Adrenal gland (tissue), 12 donors: ENCODE data around the gene HPSE2. TPM values are rescaled to one million over a fixed set of nuclear protein-coding genes. Genes with fewer than 3 reads are reported as not detected.

Experiments used
- DNase-seq, 7 donors: peaks; one replicate each; pipeline ENCODE4 v3.0.0-alpha.2; 2019 to 2020
- H3K27ac ChIP-seq, 5 donors: fragments of 200-600 bp; sonication (generic) in 4 of 5; 1 replicate in 3 of 5; 2 replicates in 2 of 5; pipeline versions ENCODE4 v1.5.1 to v1.8.0; 2016 to 2020; ENCODE audit warnings: mild to moderate bottlenecking in 1 of 5
- H3K27me3 ChIP-seq: fragments of 200-600 bp; 2 replicates; pipeline ENCODE4 v1.8.0; 2021
- H3K36me3 ChIP-seq, 2 donors: fragments of 200-600 bp; replicated peaks in 1 of 2; 1 replicate in 1 of 2; 2 replicates in 1 of 2; pipeline versions ENCODE4 v1.5.1 to v1.8.0; 2018 to 2022
- H3K4me1 ChIP-seq, 2 donors: fragments of 200-600 bp; replicated peaks in 1 of 2; 1 replicate in 1 of 2; 2 replicates in 1 of 2; pipeline versions ENCODE4 v1.5.1 to v1.8.0; 2018 to 2021
- H3K4me3 ChIP-seq, 4 donors: fragments of 200-600 bp; sonication (generic) in 3 of 4; one replicate each; pipeline ENCODE4 v1.5.1; 2016 to 2018
- H3K9me3 ChIP-seq, 3 donors: fragments of 200-600 bp; sonication (generic) in 1 of 3; replicated peaks in 1 of 3; 1 replicate in 2 of 3; 2 replicates in 1 of 3; pipeline versions ENCODE4 v1.5.1 to v1.8.0; 2016 to 2021
- POLR2A ChIP-seq, 2 donors: fragments of 450-650 bp; IDR thresholded peaks; one replicate each; pipeline ENCODE4 v1.6.1; 2017; ENCODE audit warnings: antibody characterized with exemption in 2 of 2, mild to moderate bottlenecking in 2 of 2, moderate library complexity in 1 of 2
- WGBS, 4 donors: extraction: QIAGEN DNeasy Blood & Tissue Kit in 2 of 4; methylation state at CpG; one replicate each; pipeline versions ENCODE4 v1.1.5 to v1.1.7; 2013 to 2017; 5-methylcytosine and 5-hydroxymethylcytosine counted together
- intact Hi-C, 2 donors: fragments of 100-400 bp; cut with DNase I; formaldehyde crosslinking; loops; one replicate each; pipeline versions ENCODE4 v1.14.1 to v1.15.0; 2022 to 2023
- microRNA-seq, 3 donors: library from miRNA; unstranded; fragments of <30 nt; microRNA quantifications; one replicate each; pipeline ENCODE4, GENCODE V29; 2017 to 2020
- polyA plus RNA-seq, 3 donors: library from polyadenylated mRNA; stranded (reverse); fragments of 200-250 nt in 2 of 3; fragments of 350-450 nt in 1 of 3; fragmentation: Illumina TruSeq in 1 of 3; extraction: RNeasy Lipid Tissue Mini Kit (QIAGEN cat#74804) in 1 of 3; gene quantifications; one replicate each; pipeline ENCODE4 v1.2.3, GENCODE V29; 2013 to 2014
- small RNA-seq, 2 donors: library from RNA; depleted of rRNA; stranded (forward); fragments of <200 nt; gene quantifications; one replicate each; pipeline ENCODE3, GENCODE V24; 2016
- total RNA-seq, 9 donors: library from RNA; depleted of rRNA in 4 of 9; stranded (reverse); fragments of >200 nt in 4 of 9; fragments of 120-200 nt in 1 of 9; fragmentation: NEBNext Ultra II Directional in 1 of 9; extraction: Animal tissue kit (Norgen Biotek cat#: 25700) in 1 of 9; gene quantifications; one replicate each; pipeline versions ENCODE4 v1.1.0 to v1.2.4, GENCODE V29; 2013 to 2023
- TF ChIP-seq, protein P1 (sequence below), 6 experiments: fragments of 450-650 bp in 4 of 6; fragments of 200-600 bp in 2 of 6; sonication (generic) in 1 of 6; IDR thresholded peaks; 1 replicate in 5 of 6; 2 replicates in 1 of 6; pipeline versions ENCODE4 v1.5.1 to v1.8.0; 2016 to 2021; ENCODE audit warnings: antibody characterized with exemption in 6 of 6, mild to moderate bottlenecking in 2 of 6, moderate library complexity in 1 of 6
- donor health status: healthy with polysubstance abuse.
- donor health status: Bipolar disorder and iron deficiency.
- donor health status: DM: yes; HTN: yes; CAD: no.
- donor health status: DM: no; HTN: no; CAD: no.
- donor health status: DM: no; HTN: no; CAD: no.
- donor health status: DM: yes; HTN: yes; CAD: no.

Gene HPSE2
- total and polyA plus RNA-seq, 12 donors: under 0.01 to 0.16 (median 0.10) TPM; not detected in 9

GRCh38 chr10:98410759-98411158, 824.9 kb downstream of the HPSE2 start:
- 83 to 94% (median 87%) methylated on average over 8 to 10 of the region's 10 CpGs for WGBS, 4 donors

DNA sequence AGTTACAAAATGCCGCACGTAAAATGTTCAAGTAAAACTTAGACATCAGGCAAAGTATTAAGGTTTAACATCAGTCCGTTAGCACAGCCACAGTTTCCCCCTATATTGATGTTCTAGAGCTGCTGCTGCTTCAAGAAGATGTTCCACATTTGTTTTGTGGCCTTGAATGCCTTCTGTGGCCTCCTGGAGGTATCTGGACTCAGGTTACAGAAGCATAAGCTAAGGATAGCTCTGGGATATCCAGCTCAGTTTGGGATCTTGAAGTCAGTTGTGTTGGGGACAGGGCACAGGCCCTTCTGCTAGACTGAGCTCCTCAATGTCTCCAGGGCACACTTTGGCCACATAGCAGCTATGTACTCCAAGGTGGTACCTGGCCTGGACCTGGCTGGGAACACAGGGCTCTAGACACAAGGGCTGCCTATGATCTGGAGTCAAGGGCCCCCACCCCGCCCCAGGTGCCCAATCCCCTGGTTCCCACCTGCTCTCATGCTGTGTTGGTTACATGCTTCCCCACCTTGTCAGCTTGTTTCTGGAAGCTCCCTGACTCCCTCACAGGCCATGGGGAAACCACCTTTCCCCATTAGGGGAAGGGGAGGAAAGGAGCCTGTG, 825.4 kb downstream of the HPSE2 start:
- WGBS, 4 donors: 91 to 100% (median 95%) methylated on average over 3 to 4 of the region's 4 CpGs
- intact Hi-C loops: no loop called here
- H3K4me3 ChIP-seq: no peak overlapping the region

More at GRCh38 chr10:98410759-98411158, 824.9 kb downstream of the HPSE2 start:
- no peaks in the 10 kb centered on the region for H3K9me3 ChIP-seq
- no peak overlapping the region for H3K27ac ChIP-seq
- intact Hi-C loops: no loop called here
- no peak for DNase-seq
- TF ChIP-seq POLR2A (IDR thresholded peaks at IDR 0.05): no peak
- TF ChIP-seq, protein P1, sequence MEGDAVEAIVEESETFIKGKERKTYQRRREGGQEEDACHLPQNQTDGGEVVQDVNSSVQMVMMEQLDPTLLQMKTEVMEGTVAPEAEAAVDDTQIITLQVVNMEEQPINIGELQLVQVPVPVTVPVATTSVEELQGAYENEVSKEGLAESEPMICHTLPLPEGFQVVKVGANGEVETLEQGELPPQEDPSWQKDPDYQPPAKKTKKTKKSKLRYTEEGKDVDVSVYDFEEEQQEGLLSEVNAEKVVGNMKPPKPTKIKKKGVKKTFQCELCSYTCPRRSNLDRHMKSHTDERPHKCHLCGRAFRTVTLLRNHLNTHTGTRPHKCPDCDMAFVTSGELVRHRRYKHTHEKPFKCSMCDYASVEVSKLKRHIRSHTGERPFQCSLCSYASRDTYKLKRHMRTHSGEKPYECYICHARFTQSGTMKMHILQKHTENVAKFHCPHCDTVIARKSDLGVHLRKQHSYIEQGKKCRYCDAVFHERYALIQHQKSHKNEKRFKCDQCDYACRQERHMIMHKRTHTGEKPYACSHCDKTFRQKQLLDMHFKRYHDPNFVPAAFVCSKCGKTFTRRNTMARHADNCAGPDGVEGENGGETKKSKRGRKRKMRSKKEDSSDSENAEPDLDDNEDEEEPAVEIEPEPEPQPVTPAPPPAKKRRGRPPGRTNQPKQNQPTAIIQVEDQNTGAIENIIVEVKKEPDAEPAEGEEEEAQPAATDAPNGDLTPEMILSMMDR (IDR thresholded peaks at IDR 0.05): no peak
- no peak overlapping the region for H3K4me3 ChIP-seq
- H3K36me3 ChIP-seq: no peaks in the 10 kb centered on the region
- peaks cover 16 to 19% of the 10 kb centered on the region in 2 donors for H3K4me1 ChIP-seq
- no peaks in the 10 kb centered on the region for H3K27me3 ChIP-seq

DNA sequence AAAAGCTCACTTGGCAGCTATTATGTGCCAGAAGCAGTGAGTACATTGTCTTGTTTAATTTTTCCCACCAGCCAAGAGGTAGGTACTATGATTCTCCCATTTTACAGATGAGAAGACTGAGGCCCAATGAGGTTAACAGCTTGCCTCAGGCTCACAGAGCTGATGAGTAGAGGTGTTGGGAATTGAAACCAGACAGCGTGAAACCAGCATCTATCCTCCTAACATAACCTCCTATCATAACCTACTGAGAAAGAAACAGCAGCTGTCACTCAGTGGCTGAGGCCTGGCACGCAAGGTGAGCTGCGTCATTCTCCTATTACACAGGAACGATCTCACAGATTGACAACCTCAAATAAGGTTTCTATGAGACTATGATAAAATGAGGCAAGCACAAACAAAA, 826.9 kb downstream of the HPSE2 start:
- WGBS, 4 donors: 93 to 94% (median 94%) methylated on average over 4 of the region's 4 CpGs
- DNase-seq: no peak
- intact Hi-C loops: no loop called here
- Histone ChIP-seq H3K4me1 (peaks cover 0 to 10% of the 10 kb centered on the region in 2 donors), H3K36me3 (no peaks in the 10 kb centered on the region), H3K4me3 (no peak overlapping the region), H3K27me3 (no peaks in the 10 kb centered on the region), H3K27ac (no peak overlapping the region), H3K9me3 (no peaks in the 10 kb centered on the region)
- TF ChIP-seq, protein P1 (IDR thresholded peaks at IDR 0.05): no peak
- no peak for TF ChIP-seq POLR2A (IDR thresholded peaks at IDR 0.05)

More for the DNA sequence above, 825.4 kb downstream of the HPSE2 start:
- Histone ChIP-seq H3K27me3 (no peaks in the 10 kb centered on the region), H3K36me3 (no peaks in the 10 kb centered on the region), H3K4me1 (peaks cover 13 to 14% of the 10 kb centered on the region in 2 donors), H3K9me3 (no peaks in the 10 kb centered on the region), H3K27ac (no peak overlapping the region)
- no peak for DNase-seq
- TF ChIP-seq POLR2A (IDR thresholded peaks at IDR 0.05): no peak
- TF ChIP-seq, protein P1 (IDR thresholded peaks at IDR 0.05): no peak

- Histone ChIP-seq H3K4me3 (no peak overlapping the region), H3K27ac (no peak overlapping the region), H3K27me3 (no peaks in the 10 kb centered on the region), H3K36me3 (no peaks in the 10 kb centered on the region), H3K4me1 (peaks cover 0 to 8% of the 10 kb centered on the region in 2 donors), H3K9me3 (no peaks in the 10 kb centered on the region)
- intact Hi-C loops: no loop called here
- TF ChIP-seq, protein P1 (IDR thresholded peaks at IDR 0.05): no peak
- TF ChIP-seq POLR2A (IDR thresholded peaks at IDR 0.05): no peak
- no peak for DNase-seq
- 92 to 97% (median 94%) methylated on average over 8 to 18 of the region's 18 CpGs for WGBS, 4 donors
These were observed 827.9 kb downstream of the HPSE2 start for GRCh38 chr10:98407744-98408241.

Small RNAs within 50 kb of the gene (microRNA-seq; reads per million reads assigned to microRNA genes)
- gene MIR4685: 0.89 to 6.8 (median 1.5) reads per million in 3 donors
- 0 to 1.3 (median 0) reads per million in 3 donors for gene MIR6507

Small RNAs within 50 kb of the gene (small RNA-seq; reads per million reads assigned to genes)
- 0 reads per million in 2 donors for gene MIR4685
- 0 reads per million in 2 donors for gene MIR6507

Other genes starting within 250 kb of the HPSE2 start
- 1 to 10 TPM in 4 of 9 donors, under 1 TPM in 4, not detected in 1; 0.07 to 1.6 (median 0.72) TPM for gene CNNM1, start 93.5 kb upstream of the HPSE2 start, total RNA-seq
- 1 to 10 TPM in 2 of 3 donors, under 1 TPM in 1; 0.71 to 2.0 (median 1.8) TPM for gene CNNM1, start 93.5 kb upstream of the HPSE2 start, polyA plus RNA-seq
- gene GOT1, start 194.8 kb upstream of the HPSE2 start, total RNA-seq: 10 to 100 TPM; 19.6 to 98.6 (median 31.9) TPM
- gene GOT1, start 194.8 kb upstream of the HPSE2 start, polyA plus RNA-seq: 100 to 1,000 TPM in 1 of 3 donors, 10 to 100 TPM in 2; 10.7 to 139 (median 24.5) TPM